GM19193 (cell line): Measurements from ENCODE around the gene GLI1.

Experiments used
- POLR2A ChIP-seq: IDR thresholded peaks from 4 replicates; pipeline ENCODE4 v1.6.1; 2011; ENCODE audit not compliant: insufficient read depth, insufficient read length; ENCODE audit errors: extremely low read depth

GLI1 gene

DNA sequence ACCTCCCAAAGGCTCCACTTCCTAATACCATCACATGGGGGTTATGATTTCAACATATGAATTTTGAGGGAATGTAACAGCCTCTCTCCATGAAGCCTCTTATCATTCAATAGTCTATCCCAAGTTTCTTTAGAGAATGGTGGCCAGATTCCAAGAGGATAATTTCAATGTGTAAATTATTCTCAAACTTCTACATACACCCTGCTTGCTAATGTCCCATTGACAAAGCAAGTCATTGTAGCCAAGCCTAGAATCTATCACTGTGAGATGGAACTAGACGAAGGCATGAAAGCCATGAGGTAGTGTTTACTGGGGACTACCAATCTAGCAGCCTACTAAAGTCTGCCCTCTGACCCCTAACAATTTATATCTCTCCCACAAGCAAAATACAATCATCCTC, 21.2 kb upstream of the GLI1 start:
- no peak for TF ChIP-seq POLR2A

DNA sequence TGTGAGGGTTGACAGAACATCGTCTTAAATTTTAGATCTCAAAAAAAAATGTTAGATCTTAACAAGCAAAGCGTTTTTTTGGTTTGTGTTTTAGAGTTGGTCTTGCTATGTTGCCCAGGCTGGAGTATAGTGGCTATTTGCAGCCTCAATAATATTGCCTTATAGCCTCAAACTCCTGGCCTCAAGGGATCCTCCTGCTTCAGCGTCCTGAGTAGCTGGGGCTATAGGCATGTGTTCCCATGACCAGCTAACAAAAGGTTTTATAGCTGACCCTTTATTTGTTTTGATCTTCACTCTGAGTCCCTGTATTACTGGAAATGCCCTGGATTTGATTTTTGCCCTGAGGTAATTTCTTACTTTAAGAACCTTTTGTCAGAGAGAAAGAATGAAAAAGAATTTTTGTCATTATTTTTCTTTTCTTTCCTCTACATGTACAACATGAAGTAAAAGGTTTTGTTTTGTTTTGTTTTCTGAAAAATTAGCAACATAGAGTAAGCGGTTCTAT, 19.8 kb upstream of the GLI1 start:
- TF ChIP-seq POLR2A: no peak

- no peak for TF ChIP-seq POLR2A
Observed at GRCh38 chr12:57441846-57442427, 17.6 kb upstream of the GLI1 start.

- no peak for TF ChIP-seq POLR2A
Observed at GRCh38 chr12:57444744-57445143, 14.8 kb upstream of the GLI1 start.

DNA sequence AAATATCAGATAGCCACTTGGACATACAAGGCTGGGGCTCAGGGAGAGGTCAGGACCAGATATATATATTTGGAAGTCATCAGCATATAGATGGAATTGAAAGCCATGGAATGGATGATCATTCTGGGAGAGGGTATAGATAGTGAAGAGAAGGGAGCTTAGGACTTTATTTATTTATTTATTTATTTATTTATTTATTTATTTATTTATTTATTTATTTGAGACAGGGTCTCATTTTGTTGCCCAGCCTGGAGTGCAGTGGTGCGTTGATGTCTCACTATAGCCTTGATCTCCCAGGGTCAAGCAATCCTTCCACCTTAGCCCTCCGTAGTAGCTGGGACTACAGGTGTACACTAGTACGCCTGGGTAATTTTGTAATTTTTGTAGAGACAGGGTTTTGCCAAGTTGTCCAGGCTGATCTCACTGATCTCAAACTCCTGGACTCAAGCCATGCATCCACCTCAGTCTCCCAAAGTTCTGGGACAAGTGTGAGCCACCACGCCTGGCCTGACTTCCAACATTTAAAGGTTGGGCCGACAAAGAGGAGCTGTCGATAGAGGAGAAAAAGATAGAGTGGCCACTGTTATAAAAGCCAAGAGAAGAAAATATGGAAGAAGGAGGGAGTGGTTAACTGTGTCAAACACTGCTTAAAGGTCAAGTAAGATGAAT, 13.2 kb upstream of the GLI1 start:
- TF ChIP-seq POLR2A: no peak

DNA sequence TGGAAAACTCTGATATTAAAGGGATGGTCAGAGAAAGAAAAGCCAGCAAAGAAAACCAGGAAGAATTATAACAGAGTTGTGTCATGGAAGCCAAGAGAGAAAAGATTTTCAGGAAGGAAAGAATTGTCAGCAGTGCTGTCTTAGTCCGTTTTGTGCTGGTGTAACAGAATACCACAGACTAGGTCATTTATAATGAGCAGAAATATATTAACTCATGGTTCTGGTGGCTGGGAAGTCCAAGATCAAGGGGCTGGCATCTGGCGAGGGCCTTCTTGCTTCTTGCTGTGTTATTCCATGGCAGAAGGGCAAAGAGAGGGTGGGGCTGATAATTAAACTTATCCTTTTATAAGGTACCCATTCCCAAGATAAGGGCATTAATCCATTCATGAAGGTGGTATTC, 10.9 kb upstream of the GLI1 start:
- TF ChIP-seq POLR2A: no peak

DNA sequence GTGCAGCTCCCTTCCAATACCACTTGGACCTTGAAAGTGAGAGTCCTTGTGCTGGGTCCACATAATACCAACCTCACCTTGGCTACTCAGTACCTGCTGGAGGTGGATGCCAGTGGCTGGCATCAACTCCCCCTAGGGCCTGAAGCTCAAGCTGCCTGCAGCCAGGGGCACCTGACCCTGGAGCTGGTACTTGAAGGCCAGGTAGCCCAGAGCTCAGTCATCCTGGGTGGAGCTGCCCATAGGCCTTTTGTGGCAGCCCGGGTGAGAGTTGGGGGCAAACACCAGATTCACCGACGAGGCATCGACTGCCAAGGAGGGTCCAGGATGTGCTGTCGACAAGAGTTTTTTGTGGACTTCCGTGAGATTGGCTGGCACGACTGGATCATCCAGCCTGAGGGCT, 10.2 kb upstream of the GLI1 start:
- no peak for TF ChIP-seq POLR2A

DNA sequence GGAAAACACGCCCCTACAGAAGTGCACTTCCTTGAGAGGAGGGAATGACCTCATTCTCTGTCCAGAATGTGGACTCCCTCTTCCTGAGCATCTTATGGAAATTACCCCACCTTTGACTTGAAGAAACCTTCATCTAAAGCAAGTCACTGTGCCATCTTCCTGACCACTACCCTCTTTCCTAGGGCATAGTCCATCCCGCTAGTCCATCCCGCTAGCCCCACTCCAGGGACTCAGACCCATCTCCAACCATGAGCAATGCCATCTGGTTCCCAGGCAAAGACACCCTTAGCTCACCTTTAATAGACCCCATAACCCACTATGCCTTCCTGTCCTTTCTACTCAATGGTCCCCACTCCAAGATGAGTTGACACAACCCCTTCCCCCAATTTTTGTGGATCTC, 9.5 kb upstream of the GLI1 start:
- TF ChIP-seq POLR2A: no peak

- no peak for TF ChIP-seq POLR2A
Observed at GRCh38 chr12:57451233-57451778, 8.3 kb upstream of the GLI1 start.

DNA sequence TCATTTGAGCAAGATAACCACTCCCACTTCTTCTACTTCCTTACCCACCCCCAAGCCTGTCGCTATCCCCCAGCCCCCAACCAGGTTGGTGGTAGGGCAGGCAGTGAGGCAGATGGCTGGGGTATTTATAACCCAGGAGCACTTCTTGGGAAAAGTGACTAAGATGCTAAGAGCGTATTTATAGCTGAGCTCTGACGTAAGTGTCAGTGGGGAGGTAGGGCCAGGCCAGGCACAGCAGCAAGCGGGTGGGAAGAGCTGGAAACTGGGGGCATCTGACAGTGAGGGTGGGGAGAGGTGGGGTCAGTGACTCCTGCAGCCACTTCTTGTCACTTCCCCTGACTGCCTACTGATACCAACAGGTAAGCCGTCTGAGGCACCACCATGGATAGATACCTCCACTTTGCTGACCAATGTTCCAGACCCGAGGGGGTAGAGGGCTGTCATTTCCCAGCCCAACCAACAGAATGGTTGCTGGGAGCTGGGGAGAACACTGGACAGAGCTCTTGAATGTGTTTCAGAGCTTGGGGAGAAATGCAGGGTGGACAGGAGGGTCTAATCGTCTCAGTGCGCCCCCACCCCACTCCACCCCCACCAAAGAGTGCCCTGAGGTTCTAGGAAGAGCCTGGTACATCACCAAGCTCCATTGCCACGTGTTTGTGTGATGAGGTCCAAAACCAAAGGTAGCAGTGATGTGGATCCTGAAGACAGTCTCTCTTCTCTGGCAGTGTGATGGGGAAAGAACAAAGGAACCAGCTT, 7.2 kb upstream of the GLI1 start:
- TF ChIP-seq POLR2A: no peak

GRCh38 chr12:57452937-57453509, 6.6 kb upstream of the GLI1 start:
- TF ChIP-seq POLR2A: no peak

DNA sequence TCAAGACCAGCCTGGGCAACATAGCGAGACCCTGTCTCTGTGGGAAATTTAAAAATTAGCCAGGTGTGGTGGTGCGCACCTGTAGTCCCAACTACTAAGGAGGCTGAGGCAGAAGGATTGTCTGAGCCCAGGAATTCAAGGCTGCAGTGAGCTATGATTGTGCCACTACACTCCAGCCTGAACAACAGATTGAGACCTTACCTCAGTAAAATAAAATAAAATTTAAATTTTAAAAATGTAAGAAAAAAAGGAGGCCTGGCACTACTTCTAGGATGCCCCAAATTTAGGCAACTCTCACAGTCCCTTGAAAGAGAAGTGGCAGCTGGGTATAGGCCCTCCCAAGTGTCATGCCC, 5.4 kb upstream of the GLI1 start:
- no peak for TF ChIP-seq POLR2A

DNA sequence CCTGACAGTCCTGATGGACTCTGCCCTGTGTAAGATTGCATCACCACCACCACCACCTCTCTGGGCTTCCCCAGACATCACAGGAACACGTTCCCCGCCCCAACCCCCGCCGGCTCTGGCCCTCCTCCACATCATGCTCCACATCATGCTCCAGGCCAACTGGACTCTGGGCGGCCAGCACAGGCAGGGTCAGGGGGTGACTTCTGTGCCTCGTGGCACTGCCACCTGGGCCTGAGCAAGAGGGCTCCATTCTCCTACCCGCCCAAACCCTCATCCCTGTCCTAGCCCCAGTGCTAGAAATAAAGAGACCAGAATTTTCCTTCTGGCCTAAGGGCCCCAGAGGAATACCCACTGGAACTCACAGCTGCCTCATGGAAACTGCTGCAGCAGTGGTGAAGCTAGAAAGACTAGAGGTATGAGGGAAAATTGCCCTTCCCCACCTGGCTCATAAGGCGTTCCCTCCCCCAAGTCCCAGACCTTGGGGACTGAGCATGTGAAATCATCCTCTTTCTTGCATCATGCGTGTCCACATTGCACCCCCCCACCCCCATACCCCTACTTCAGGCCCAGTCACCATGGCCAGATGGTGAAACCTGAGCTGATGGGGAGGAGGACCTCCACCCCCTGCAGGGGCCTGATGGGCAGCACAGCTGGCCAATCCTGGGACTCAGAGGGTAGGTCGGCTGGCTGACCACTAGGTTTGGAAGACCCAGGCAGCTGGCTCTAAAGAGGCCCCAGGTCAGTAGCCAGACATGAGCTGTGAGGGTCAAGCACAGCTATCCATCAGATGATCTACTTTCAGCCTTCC, 4.8 kb upstream of the GLI1 start, which contains the start of gene INHBE:
Gene INHBE, plus strand, starts transcription at position 742 of the 808 bp plus-strand sequence. CDS start 230 bp downstream, outside the sequence.
- no peak for TF ChIP-seq POLR2A

DNA sequence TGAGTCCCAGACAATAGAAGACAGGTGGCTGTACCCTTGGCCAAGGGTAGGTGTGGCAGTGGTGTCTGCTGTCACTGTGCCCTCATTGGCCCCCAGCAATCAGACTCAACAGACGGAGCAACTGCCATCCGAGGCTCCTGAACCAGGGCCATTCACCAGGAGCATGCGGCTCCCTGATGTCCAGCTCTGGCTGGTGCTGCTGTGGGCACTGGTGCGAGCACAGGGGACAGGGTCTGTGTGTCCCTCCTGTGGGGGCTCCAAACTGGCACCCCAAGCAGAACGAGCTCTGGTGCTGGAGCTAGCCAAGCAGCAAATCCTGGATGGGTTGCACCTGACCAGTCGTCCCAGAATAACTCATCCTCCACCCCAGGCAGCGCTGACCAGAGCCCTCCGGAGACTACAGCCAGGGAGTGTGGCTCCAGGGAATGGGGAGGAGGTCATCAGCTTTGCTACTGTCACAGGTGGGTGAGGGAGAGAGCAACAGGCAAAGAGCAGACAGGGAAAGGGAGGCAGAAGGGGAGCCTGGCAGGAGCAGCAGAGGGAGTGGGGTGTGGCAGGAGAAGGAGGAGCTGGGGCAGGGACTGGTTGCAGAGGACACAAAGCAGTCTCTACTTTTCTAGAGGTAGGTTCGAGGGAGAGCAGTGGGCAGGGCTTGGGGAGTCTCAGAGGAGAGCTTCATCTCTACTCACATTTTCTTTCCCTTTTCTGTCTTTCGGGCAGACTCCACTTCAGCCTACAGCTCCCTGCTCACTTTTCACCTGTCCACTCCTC, 4.0 kb upstream of the GLI1 start:
- TF ChIP-seq POLR2A: no peak
